Loucy (cell line): ENCODE data around the gene DIO1.

Experiments used
- EZH2phosphoT487 ChIP-seq: fragments of 200-600 bp; IDR thresholded peaks from 2 replicates; pipeline ENCODE4 v1.6.1; 2018; ENCODE audit warnings: antibody characterized with exemption, mild to moderate bottlenecking, moderate library complexity, borderline replicate concordance
- TF ChIP-seq, protein P1 (sequence below): fragments of 200-600 bp; sonication (generic); conservative IDR thresholded peaks from 2 replicates; pipeline ENCODE4 v1.5.1; 2014; ENCODE audit warnings: mild to moderate bottlenecking, antibody characterized with exemption, low read length

- TF ChIP-seq, protein P1, sequence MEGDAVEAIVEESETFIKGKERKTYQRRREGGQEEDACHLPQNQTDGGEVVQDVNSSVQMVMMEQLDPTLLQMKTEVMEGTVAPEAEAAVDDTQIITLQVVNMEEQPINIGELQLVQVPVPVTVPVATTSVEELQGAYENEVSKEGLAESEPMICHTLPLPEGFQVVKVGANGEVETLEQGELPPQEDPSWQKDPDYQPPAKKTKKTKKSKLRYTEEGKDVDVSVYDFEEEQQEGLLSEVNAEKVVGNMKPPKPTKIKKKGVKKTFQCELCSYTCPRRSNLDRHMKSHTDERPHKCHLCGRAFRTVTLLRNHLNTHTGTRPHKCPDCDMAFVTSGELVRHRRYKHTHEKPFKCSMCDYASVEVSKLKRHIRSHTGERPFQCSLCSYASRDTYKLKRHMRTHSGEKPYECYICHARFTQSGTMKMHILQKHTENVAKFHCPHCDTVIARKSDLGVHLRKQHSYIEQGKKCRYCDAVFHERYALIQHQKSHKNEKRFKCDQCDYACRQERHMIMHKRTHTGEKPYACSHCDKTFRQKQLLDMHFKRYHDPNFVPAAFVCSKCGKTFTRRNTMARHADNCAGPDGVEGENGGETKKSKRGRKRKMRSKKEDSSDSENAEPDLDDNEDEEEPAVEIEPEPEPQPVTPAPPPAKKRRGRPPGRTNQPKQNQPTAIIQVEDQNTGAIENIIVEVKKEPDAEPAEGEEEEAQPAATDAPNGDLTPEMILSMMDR, result no peak
- no peak for TF ChIP-seq EZH2phosphoT487
Measured at GRCh38 chr1:53938136-53938830, 44.3 kb downstream of the DIO1 start.
